Ishikawa (cell line): Measurements from ENCODE around the gene SLC17A6.

Experiments used
- CEBPB ChIP-seq: IDR thresholded peaks from 2 replicates; pipeline ENCODE4 v1.6.1; 2012
- CREB1 ChIP-seq: IDR thresholded peaks from 2 replicates; pipeline ENCODE4 v1.6.1; 2012; ENCODE audit warnings: low read depth
- EGR1 ChIP-seq: IDR thresholded peaks from 2 replicates; pipeline ENCODE4 v1.6.1; 2012
- EP300 ChIP-seq: IDR thresholded peaks from 2 replicates; pipeline ENCODE4 v1.6.1; 2012; ENCODE audit warnings: borderline replicate concordance
- FOXM1 ChIP-seq: IDR thresholded peaks from 2 replicates; pipeline ENCODE4 v1.6.1; 2012; ENCODE audit warnings: low read depth, borderline replicate concordance
- MAX ChIP-seq: IDR thresholded peaks from 2 replicates; pipeline ENCODE4 v1.6.1; 2012
- NFIC ChIP-seq: IDR thresholded peaks from 2 replicates; pipeline ENCODE4 v1.6.1; 2012
- RAD21 ChIP-seq: IDR thresholded peaks from 2 replicates; pipeline ENCODE4 v1.6.1; 2012; ENCODE audit warnings: low read depth
- REST ChIP-seq: IDR thresholded peaks from 2 replicates; pipeline ENCODE4 v1.6.1; 2012; ENCODE audit warnings: low read depth, mild to moderate bottlenecking
- TAF1 ChIP-seq: IDR thresholded peaks from 2 replicates; pipeline ENCODE4 v1.6.1; 2012; ENCODE audit warnings: low read depth, mild to moderate bottlenecking
- TCF12 ChIP-seq: IDR thresholded peaks from 2 replicates; pipeline ENCODE4 v1.6.1; 2012; ENCODE audit warnings: low read depth
- TEAD4 ChIP-seq: IDR thresholded peaks from 2 replicates; pipeline ENCODE4 v1.6.1; 2012
- USF1 ChIP-seq: IDR thresholded peaks from 2 replicates; pipeline ENCODE4 v1.6.1; 2012
- YY1 ChIP-seq: IDR thresholded peaks from 2 replicates; pipeline ENCODE4 v1.6.1; 2012; ENCODE audit warnings: low read depth
- ZBTB7A ChIP-seq: IDR thresholded peaks from 2 replicates; pipeline ENCODE4 v1.6.1; 2012; ENCODE audit warnings: low read depth

Gene SLC17A6

DNA sequence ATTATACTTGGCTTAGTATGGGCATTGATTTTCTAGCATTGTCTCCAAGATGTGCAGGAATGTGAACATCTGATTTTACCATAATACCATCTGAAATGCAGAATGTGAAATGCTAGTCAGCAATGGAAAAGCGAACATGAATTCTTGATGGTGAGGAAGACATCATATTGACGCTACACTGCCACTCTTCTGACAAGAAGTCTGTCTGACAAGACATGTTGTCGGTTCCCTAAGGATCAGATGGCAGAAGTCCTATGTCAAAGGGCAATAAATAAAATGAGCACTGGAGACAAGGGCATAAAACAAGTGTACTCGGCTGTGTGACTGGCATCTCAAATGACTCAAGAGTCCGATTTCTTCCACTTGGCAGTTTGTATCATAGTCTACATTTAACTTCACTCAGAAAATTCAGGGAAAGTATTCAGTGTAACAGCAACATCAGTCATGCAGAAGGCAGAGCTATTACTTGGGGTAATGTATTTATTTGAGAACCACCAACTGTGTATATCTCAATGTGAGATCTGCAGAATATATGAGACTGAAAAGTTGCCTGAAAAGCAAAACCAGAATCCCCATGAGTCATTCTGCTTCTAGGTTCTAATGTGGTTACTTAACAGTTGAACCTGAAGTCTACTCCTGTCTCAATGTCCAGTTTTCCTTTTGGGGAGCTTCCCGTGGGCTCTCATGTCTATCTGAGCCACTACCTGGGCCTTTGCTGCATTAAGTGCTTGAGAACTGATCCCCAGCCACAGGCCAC, 51.5 kb downstream of the SLC17A6 start:
- TF ChIP-seq FOXM1 (no peak), USF1 (no peak), EGR1 (no peak), RAD21 (no peak), REST (no peak), ZBTB7A (no peak), YY1 (no peak), TCF12 (no peak), NFIC (no peak), MAX (no peak), EP300 (no peak), TAF1 (no peak), TEAD4 (no peak), CEBPB (no peak), CREB1 (no peak)

DNA sequence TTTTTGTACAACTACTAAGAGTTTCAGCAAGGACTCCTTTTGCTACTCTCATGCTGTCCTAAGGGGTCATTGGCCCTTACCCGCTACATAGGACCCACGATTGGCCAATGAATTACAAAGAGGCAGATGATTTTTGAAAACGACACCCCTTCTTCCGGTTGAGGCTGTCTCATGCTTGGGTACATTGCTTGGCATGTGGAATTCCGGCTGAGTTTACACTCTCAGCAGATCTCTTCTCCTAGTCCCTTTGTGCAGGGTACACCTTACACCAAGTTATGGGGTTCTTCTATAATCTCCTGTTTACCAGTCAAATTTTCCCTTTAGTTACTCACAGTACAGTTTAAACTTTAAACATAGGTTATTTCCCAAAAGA, 52.1 kb downstream of the SLC17A6 start:
- TF ChIP-seq EGR1 (no peak), MAX (no peak), REST (no peak), RAD21 (no peak), YY1 (no peak)

DNA sequence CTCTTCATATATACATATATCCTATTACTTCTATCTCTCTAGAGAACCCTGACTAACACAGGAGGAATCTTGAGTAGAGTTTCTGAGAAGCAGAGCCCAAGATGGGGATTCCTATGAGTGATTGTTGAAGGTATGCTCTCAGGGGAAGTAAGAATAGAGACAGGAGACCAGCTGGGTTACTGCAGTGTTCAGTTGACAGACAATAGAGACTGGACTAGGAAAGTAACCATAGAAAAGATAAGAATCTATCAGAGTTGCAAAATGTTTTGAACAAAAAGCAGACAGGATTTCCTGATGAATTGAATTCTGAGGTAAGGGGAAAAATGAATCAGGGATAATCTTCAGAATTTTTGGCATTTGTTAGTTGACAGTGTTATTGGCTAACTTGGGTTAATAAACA, 54.4 kb downstream of the SLC17A6 start:
- TF ChIP-seq REST (no peak), RAD21 (no peak), CREB1 (no peak), ZBTB7A (no peak), USF1 (no peak), EGR1 (no peak), CEBPB (no peak), YY1 (no peak), TCF12 (no peak), MAX (no peak), FOXM1 (no peak), TAF1 (no peak), EP300 (no peak), NFIC (no peak), TEAD4 (no peak)

GRCh38 chr11:22405377-22405776, 67.2 kb downstream of the SLC17A6 start:
- TF ChIP-seq YY1, result no peak
- TF ChIP-seq MAX, result no peak
- TF ChIP-seq TEAD4, result no peak
- TF ChIP-seq EP300, result no peak
- no peak for TF ChIP-seq REST
- no peak for TF ChIP-seq CREB1
- TF ChIP-seq RAD21, result no peak
- no peak for TF ChIP-seq ZBTB7A
- TF ChIP-seq EGR1, result no peak
- no peak for TF ChIP-seq USF1
- TF ChIP-seq TCF12, result no peak
- no peak for TF ChIP-seq CEBPB
- no peak for TF ChIP-seq FOXM1
- no peak for TF ChIP-seq TAF1
